ENCODE data around the gene DLX2.

Gene DLX2

GRCh38 chr2:172049567-172050120 lies 53.1 kb downstream of the DLX2 start:
- DNase-seq (ENCODE audit: low read depth): no peak
- TF ChIP-seq, protein P1, sequence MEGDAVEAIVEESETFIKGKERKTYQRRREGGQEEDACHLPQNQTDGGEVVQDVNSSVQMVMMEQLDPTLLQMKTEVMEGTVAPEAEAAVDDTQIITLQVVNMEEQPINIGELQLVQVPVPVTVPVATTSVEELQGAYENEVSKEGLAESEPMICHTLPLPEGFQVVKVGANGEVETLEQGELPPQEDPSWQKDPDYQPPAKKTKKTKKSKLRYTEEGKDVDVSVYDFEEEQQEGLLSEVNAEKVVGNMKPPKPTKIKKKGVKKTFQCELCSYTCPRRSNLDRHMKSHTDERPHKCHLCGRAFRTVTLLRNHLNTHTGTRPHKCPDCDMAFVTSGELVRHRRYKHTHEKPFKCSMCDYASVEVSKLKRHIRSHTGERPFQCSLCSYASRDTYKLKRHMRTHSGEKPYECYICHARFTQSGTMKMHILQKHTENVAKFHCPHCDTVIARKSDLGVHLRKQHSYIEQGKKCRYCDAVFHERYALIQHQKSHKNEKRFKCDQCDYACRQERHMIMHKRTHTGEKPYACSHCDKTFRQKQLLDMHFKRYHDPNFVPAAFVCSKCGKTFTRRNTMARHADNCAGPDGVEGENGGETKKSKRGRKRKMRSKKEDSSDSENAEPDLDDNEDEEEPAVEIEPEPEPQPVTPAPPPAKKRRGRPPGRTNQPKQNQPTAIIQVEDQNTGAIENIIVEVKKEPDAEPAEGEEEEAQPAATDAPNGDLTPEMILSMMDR (IDR thresholded peaks at IDR 0.05; ENCODE audit: insufficient read depth, low read depth, low read length, missing control alignments): no peak
- H3K4me3 ChIP-seq (ENCODE audit: low read depth, low read length): no peak overlapping the region
